Neural progenitor cell (in vitro differentiated cells): ENCODE results near the gene AUTS2. TPM values are rescaled to one million over a fixed set of nuclear protein-coding genes. Genes with fewer than 3 reads are reported as not detected.

ENCODE experiments used
- DNase-seq: peaks from one replicate; pipeline ENCODE4 v3.0.0-alpha.2; 2016; ENCODE audit warnings: low spot score
- H2AFZ ChIP-seq: fragments of 200-600 bp; sonication (generic); replicated peaks from 2 replicates; pipeline ENCODE4 v1.6.1; 2016; ENCODE audit warnings: antibody characterized with exemption
- H3F3A ChIP-seq: fragments of 200-600 bp; sonication (generic); 2 replicates; pipeline ENCODE4 v1.6.1; 2016; ENCODE audit warnings: antibody characterized with exemption, low read depth
- H3K27ac ChIP-seq: fragments of 200-600 bp; sonication (generic); 2 replicates; pipeline ENCODE4 v1.5.1; 2016; ENCODE audit warnings: mild to moderate bottlenecking
- H3K27me3 ChIP-seq: fragments of 200-600 bp; sonication (generic); 2 replicates; pipeline ENCODE4 v1.6.1; 2016; ENCODE audit warnings: mild to moderate bottlenecking, moderate library complexity
- H3K36me3 ChIP-seq: fragments of 200-600 bp; sonication (generic); 2 replicates; pipeline ENCODE4 v1.5.1; 2016
- H3K4me1 ChIP-seq: fragments of 200-600 bp; sonication (generic); 2 replicates; pipeline ENCODE4 v1.6.1; 2016; ENCODE audit warnings: mixed run types
- H3K4me2 ChIP-seq: fragments of 200-600 bp; sonication (generic); 2 replicates; pipeline ENCODE4 v1.6.1; 2016
- H3K4me3 ChIP-seq: fragments of 200-600 bp; sonication (generic); 2 replicates; pipeline ENCODE4 v1.5.1; 2016
- H3K79me2 ChIP-seq: fragments of 200-600 bp; sonication (generic); 2 replicates; pipeline ENCODE4 v1.6.1; 2016; ENCODE audit warnings: low read depth
- H3K9ac ChIP-seq: fragments of 200-600 bp; sonication (generic); 2 replicates; pipeline ENCODE4 v1.6.1; 2016
- H3K9me3 ChIP-seq: fragments of 200-600 bp; sonication (generic); 2 replicates; pipeline ENCODE4 v1.5.1; 2016; ENCODE audit warnings: low read depth
- H4K20me1 ChIP-seq: fragments of 200-600 bp; sonication (generic); 2 replicates; pipeline ENCODE4 v1.6.1; 2016; ENCODE audit warnings: low read depth
- H3K27ac Mint-ChIP-seq: 3 replicates; pipeline ENCODE4 v1.8.0; 2021; ENCODE audit warnings: mixed read lengths
- H3K27me3 Mint-ChIP-seq: 2 replicates; pipeline ENCODE4 v1.8.0; 2022; ENCODE audit warnings: low read depth, mild to moderate bottlenecking, inconsistent platforms, moderate library complexity, mixed read lengths; ENCODE audit not compliant: insufficient read depth
- H3K36me3 Mint-ChIP-seq: 3 replicates; pipeline ENCODE4 v1.8.0; 2021; ENCODE audit warnings: mixed read lengths
- H3K4me1 Mint-ChIP-seq: 3 replicates; pipeline ENCODE4 v1.8.0; 2021; ENCODE audit warnings: mixed read lengths
- H3K4me3 Mint-ChIP-seq: 3 replicates; pipeline ENCODE4 v1.8.0; 2021; ENCODE audit warnings: mild to moderate bottlenecking, moderate library complexity, mixed read lengths
- H3K9me3 Mint-ChIP-seq: 3 replicates; pipeline ENCODE4 v1.8.0; 2020; ENCODE audit warnings: mixed read lengths
- EZH2 ChIP-seq: fragments of 200-600 bp; sonication (generic); IDR thresholded peaks from 2 replicates; pipeline ENCODE4 v1.6.1; 2017; ENCODE audit warnings: antibody characterized with exemption, mild to moderate bottlenecking, moderate library complexity
- EZH2phosphoT487 ChIP-seq: fragments of 200-600 bp; sonication (generic); IDR thresholded peaks from 2 replicates; pipeline ENCODE4 v1.6.1; 2017; ENCODE audit warnings: antibody characterized with exemption
- total RNA-seq: library from RNA; depleted of rRNA; stranded (reverse); fragments of >200 nt; gene quantifications from 2 replicates; pipeline ENCODE4 v1.2.3, GENCODE V29; 2015; ENCODE audit warnings: low replicate concordance
- TF ChIP-seq, protein P1 (sequence below): fragments of 200-600 bp; sonication (generic); IDR thresholded peaks from 2 replicates; pipeline ENCODE4 v1.5.1; 2017; ENCODE audit warnings: antibody characterized with exemption, mild to moderate bottlenecking

AUTS2 gene
- total RNA-seq, 1 donor from 2014 or later, result 50.0 TPM

- H3K9me3 Mint-ChIP-seq, result no peaks in the 10 kb centered on the region
- no peak overlapping the region for H3K27ac ChIP-seq
- H3K27me3 ChIP-seq, result no peaks in the 10 kb centered on the region
- H3F3A ChIP-seq, result peaks cover 23% of the 10 kb centered on the region
- peak overlapping the region; percentile 90 for H3K27ac Mint-ChIP-seq
- H3K79me2 ChIP-seq, result no peaks in the 10 kb centered on the region
- no peak overlapping the region for H3K9ac ChIP-seq
- peaks cover 2% of the 10 kb centered on the region for H3K27me3 Mint-ChIP-seq
- H3K4me1 Mint-ChIP-seq, result peaks cover 65% of the 10 kb centered on the region
- TF ChIP-seq, protein P1, sequence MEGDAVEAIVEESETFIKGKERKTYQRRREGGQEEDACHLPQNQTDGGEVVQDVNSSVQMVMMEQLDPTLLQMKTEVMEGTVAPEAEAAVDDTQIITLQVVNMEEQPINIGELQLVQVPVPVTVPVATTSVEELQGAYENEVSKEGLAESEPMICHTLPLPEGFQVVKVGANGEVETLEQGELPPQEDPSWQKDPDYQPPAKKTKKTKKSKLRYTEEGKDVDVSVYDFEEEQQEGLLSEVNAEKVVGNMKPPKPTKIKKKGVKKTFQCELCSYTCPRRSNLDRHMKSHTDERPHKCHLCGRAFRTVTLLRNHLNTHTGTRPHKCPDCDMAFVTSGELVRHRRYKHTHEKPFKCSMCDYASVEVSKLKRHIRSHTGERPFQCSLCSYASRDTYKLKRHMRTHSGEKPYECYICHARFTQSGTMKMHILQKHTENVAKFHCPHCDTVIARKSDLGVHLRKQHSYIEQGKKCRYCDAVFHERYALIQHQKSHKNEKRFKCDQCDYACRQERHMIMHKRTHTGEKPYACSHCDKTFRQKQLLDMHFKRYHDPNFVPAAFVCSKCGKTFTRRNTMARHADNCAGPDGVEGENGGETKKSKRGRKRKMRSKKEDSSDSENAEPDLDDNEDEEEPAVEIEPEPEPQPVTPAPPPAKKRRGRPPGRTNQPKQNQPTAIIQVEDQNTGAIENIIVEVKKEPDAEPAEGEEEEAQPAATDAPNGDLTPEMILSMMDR, result no peak
- no peak for TF ChIP-seq EZH2
- TF ChIP-seq EZH2phosphoT487, result no peak
- H3K4me3 ChIP-seq, result no peak overlapping the region
- H4K20me1 ChIP-seq, result peaks cover 35% of the 10 kb centered on the region
- H3K4me2 ChIP-seq, result peak overlapping the region; percentile 57
- no peaks in the 10 kb centered on the region for H3K36me3 ChIP-seq
- no peak overlapping the region for H3K4me3 Mint-ChIP-seq
- no peaks in the 10 kb centered on the region for H3K36me3 Mint-ChIP-seq
- DNase-seq, result no peak
- H3K9me3 ChIP-seq, result no peaks in the 10 kb centered on the region
- H2AFZ ChIP-seq, result no peak overlapping the region
- H3K4me1 ChIP-seq, result peaks cover 42% of the 10 kb centered on the region
These were observed 140.9 kb downstream of the AUTS2 start for GRCh38 chr7:69739190-69739589.

GRCh38 chr7:69739931-69740431 is 141.7 kb downstream of the AUTS2 start:
- H3K27ac Mint-ChIP-seq, result peak overlapping the region; percentile 34
- no peaks in the 10 kb centered on the region for H3K79me2 ChIP-seq
- H4K20me1 ChIP-seq, result peaks cover 35% of the 10 kb centered on the region
- peak overlapping the region; percentile 8 for H3K4me2 ChIP-seq
- H3K4me3 ChIP-seq, result no peak overlapping the region
- H3K9ac ChIP-seq, result no peak overlapping the region
- H3K27me3 Mint-ChIP-seq, result peaks cover 2% of the 10 kb centered on the region
- H3F3A ChIP-seq, result peaks cover 23% of the 10 kb centered on the region
- peak overlapping the region; percentile 4 for H3K4me3 Mint-ChIP-seq
- DNase-seq, result peak; percentile 14
- no peaks in the 10 kb centered on the region for H3K36me3 Mint-ChIP-seq
- H3K4me1 ChIP-seq, result peaks cover 48% of the 10 kb centered on the region
- H3K4me1 Mint-ChIP-seq, result peaks cover 67% of the 10 kb centered on the region
- no peak overlapping the region for H2AFZ ChIP-seq
- no peak overlapping the region for H3K27ac ChIP-seq
- no peak for TF ChIP-seq EZH2phosphoT487
- TF ChIP-seq EZH2, result no peak
- TF ChIP-seq, protein P1, result no peak
- no peaks in the 10 kb centered on the region for H3K27me3 ChIP-seq
- H3K36me3 ChIP-seq, result no peaks in the 10 kb centered on the region
- no peaks in the 10 kb centered on the region for H3K9me3 Mint-ChIP-seq
- no peaks in the 10 kb centered on the region for H3K9me3 ChIP-seq

GRCh38 chr7:69742237-69742636 is 144.0 kb downstream of the AUTS2 start:
- Mint-ChIP-seq H3K9me3 (peaks cover 2% of the 10 kb centered on the region), H3K36me3 (peaks cover 4% of the 10 kb centered on the region), H3K27me3 (peaks cover 2% of the 10 kb centered on the region), H3K27ac (no peak overlapping the region), H3K4me3 (no peak overlapping the region), H3K4me1 (peaks cover 46% of the 10 kb centered on the region)
- Histone ChIP-seq H2AFZ (no peak overlapping the region), H3K4me3 (no peak overlapping the region), H3K9ac (no peak overlapping the region), H3K27ac (no peak overlapping the region), H3K4me2 (no peak overlapping the region), H3K79me2 (no peaks in the 10 kb centered on the region), H3K36me3 (no peaks in the 10 kb centered on the region), H4K20me1 (peaks cover 29% of the 10 kb centered on the region), H3F3A (peaks cover 23% of the 10 kb centered on the region), H3K9me3 (no peaks in the 10 kb centered on the region), H3K4me1 (peaks cover 36% of the 10 kb centered on the region), H3K27me3 (no peaks in the 10 kb centered on the region)
- TF ChIP-seq, protein P1, result no peak
- TF ChIP-seq EZH2, result no peak
- no peak for TF ChIP-seq EZH2phosphoT487
- DNase-seq, result no peak
